HepG2 (cell line): Measurements from ENCODE around the gene HARS2. TPM values are rescaled to one million over a fixed set of nuclear protein-coding genes. Genes with fewer than 3 reads are reported as not detected.

Experiments used
- E2F5 ChIP-seq: sonication (generic); formaldehyde crosslinking; conservative IDR thresholded peaks from 2 replicates; pipeline ENCODE4 v1.4.0; 2020; ENCODE audit warnings: missing genetic modification reagents
- HOMEZ ChIP-seq: IDR thresholded peaks from 2 replicates; pipeline ENCODE4 v1.6.1; 2016; ENCODE audit warnings: low read depth
- KLF12 ChIP-seq: sonication (generic); formaldehyde crosslinking; IDR thresholded peaks from 2 replicates; pipeline ENCODE4 v1.4.0; 2020; ENCODE audit warnings: missing genetic modification reagents, borderline replicate concordance
- MTF1 ChIP-seq: sonication (generic); formaldehyde crosslinking; IDR thresholded peaks from 2 replicates; pipeline ENCODE4 v1.5.0; 2020; ENCODE audit warnings: missing genetic modification reagents
- NR2C2 ChIP-seq: sonication (generic); formaldehyde crosslinking; IDR thresholded peaks from 2 replicates; pipeline ENCODE4 v1.4.0; 2020; ENCODE audit warnings: missing genetic modification reagents, mild to moderate bottlenecking, moderate library complexity, borderline replicate concordance
- PBX2 ChIP-seq: IDR thresholded peaks from 2 replicates; pipeline ENCODE4 v1.6.1; 2016; ENCODE audit warnings: control low read depth
- ZBTB33 ChIP-seq: sonication (generic); formaldehyde crosslinking; IDR thresholded peaks from 2 replicates; pipeline ENCODE4 v1.4.0; 2020; ENCODE audit warnings: missing genetic modification reagents
- ZFP1 ChIP-seq: IDR thresholded peaks from 2 replicates; pipeline ENCODE4 v1.6.1; 2016
- ZNF318 ChIP-seq: sonication (generic); formaldehyde crosslinking; IDR thresholded peaks from 2 replicates; pipeline ENCODE4 v1.4.0; 2020; ENCODE audit warnings: mild to moderate bottlenecking, missing genetic modification reagents
- ZNF337 ChIP-seq: sonication (generic); formaldehyde crosslinking; IDR thresholded peaks from 2 replicates; pipeline ENCODE4 v1.5.1; 2020; ENCODE audit warnings: missing genetic modification reagents, low read depth, mild to moderate bottlenecking, borderline replicate concordance
- ZNF616 ChIP-seq: sonication (generic); formaldehyde crosslinking; IDR thresholded peaks from 2 replicates; pipeline ENCODE4 v1.5.0; 2020; ENCODE audit warnings: low read depth, mild to moderate bottlenecking, missing genetic modification reagents
- ZNF781 ChIP-seq: sonication (generic); formaldehyde crosslinking; IDR thresholded peaks from 2 replicates; pipeline ENCODE4 v1.5.1; 2020; ENCODE audit warnings: borderline replicate concordance, mild to moderate bottlenecking, missing genetic modification reagents; ENCODE audit errors: not compliant biosample characterization
- polyA plus RNA-seq, 8 experiments: library from polyadenylated mRNA; depleted of rRNA in 3 of 8; stranded (reverse) in 7 of 8; unstranded in 1 of 8; fragments of >200 nt; fragmentation: Illumina TruSeq in 4 of 8; extraction: Trizol in 4 of 8; gene quantifications; 2 replicates each; pipeline versions ENCODE4 v1.2.1 to v1.2.3, GENCODE V29; 2011 to 2016; ENCODE audit warnings: low read depth in 4 of 8, missing spikeins in 1 of 8, mixed read lengths in 1 of 8; ENCODE audit not compliant: insufficient read depth in 1 of 8
- total RNA-seq, 5 experiments: library from RNA; depleted of rRNA; stranded (reverse); fragments of >200 nt; fragmentation: Illumina TruSeq; extraction: Trizol; gene quantifications; 2 replicates each; pipeline ENCODE4 v1.2.3, GENCODE V29; 2016; ENCODE audit warnings: low read depth in 1 of 5

Gene HARS2
- total and polyA plus RNA-seq, 2 of the 13 experiments (the other 11 are each of a cell fraction or from before 2014, with no cell fraction given) = 17.9 to 25.8 TPM

GRCh38 chr5:140690941-140691924, at the start of gene HARS2, which contains the start of gene HARS1 (continued):
- TF ChIP-seq ZNF318 (CRISPR knock-in tag) (no peak; the same call in 1 of the 2 replicates), ZNF616 (0 out of 2 replicates have a peak, but pooled peaks have one; percentile 42), ZNF337 (no peak), MTF1 (CRISPR knock-in tag) (peak; percentile 96), NR2C2 (CRISPR knock-in tag) (peak; percentile 95), PBX2 (CRISPR knock-in tag) (no peak), KLF12 (CRISPR knock-in tag) (peak; percentile 83; the same call in 1 of the 2 replicates), ZNF781 (peak; percentile 42), ZBTB33 (CRISPR knock-in tag) (no peak), HOMEZ (peak; percentile 60; the same call in 1 of the 2 replicates), ZFP1 (CRISPR knock-in tag) (peak; percentile 77), E2F5 (CRISPR knock-in tag) (no peak)
